ENCODE measurements around the gene ARHGEF28.

ARHGEF28 gene

DNA sequence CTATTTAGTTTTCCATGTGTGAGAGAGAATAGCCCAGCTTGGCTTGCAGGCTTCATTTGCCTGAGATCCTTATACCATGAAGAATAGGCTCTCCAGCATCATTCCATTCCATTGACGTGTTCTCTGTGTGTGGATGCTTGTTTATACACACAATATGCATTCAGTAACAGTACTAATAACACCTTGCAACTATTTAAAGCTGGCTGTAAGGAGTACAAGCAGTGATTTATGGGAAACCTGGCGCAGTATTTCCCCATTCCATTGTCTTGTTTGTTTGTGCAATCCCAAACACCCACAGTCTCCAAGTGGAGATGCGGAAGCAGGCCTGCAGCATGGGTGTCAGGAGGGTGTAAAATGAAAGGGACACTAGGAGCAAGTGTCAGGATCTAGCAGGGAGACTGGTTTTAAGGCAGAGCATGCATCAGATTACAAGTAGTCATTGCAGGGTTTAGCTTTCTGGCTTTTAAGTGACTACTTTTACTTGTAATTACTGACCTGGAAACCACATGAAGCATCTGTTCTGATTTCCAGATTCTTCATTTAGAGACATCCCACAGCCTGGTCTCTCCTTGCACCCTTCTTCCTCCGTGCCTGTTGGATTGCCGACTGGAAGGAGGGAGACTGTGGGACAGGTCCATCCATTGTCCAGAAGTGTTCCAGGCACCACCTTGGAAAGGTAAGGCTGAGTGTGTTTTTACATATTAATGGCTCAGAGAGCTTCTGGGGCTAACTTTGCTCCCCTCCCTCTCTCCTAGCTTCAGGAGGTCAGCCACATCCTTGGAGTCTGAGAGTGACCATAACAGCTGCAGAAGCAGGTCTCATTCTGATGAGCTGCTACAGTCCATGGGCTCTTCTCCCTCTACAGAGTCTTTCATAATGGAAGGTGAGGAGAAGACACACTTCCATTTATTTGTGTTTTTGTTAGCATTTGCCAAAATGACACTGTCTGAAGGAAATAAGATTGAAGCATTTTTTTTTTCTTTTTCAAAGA, 241.6 kb downstream of the ARHGEF28 start:
- FAIRE-seq: no peak
- DNase-seq (ENCODE audit: insufficient read length, low spot score): no peak
- TF ChIP-seq, protein P1, sequence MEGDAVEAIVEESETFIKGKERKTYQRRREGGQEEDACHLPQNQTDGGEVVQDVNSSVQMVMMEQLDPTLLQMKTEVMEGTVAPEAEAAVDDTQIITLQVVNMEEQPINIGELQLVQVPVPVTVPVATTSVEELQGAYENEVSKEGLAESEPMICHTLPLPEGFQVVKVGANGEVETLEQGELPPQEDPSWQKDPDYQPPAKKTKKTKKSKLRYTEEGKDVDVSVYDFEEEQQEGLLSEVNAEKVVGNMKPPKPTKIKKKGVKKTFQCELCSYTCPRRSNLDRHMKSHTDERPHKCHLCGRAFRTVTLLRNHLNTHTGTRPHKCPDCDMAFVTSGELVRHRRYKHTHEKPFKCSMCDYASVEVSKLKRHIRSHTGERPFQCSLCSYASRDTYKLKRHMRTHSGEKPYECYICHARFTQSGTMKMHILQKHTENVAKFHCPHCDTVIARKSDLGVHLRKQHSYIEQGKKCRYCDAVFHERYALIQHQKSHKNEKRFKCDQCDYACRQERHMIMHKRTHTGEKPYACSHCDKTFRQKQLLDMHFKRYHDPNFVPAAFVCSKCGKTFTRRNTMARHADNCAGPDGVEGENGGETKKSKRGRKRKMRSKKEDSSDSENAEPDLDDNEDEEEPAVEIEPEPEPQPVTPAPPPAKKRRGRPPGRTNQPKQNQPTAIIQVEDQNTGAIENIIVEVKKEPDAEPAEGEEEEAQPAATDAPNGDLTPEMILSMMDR (IDR thresholded peaks at IDR 0.05; ENCODE audit: insufficient read depth, missing control alignments): no peak

DNA sequence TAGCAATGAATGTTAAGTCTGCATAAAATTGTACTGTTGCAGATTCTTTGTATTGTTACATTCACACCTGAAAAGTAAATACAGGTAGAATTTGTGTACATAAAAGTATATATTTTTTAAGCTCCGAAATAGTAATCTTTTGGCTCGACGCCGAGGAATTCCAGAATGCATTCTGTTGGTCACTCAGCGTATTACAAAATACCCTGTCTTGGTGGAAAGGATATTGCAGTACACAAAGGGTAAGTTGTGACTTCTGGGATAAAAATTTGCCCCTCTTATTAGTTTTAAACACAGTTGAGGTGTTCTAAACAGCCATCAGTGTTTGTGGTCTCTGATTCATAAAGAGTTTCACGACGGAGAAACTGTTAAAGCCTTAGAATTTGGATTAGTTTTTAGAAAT, 257.6 kb downstream of the ARHGEF28 start:
- TF ChIP-seq, protein P1 (IDR thresholded peaks at IDR 0.05; ENCODE audit: insufficient read depth, missing control alignments): no peak
- DNase-seq (ENCODE audit: insufficient read length, low spot score) (no peak), FAIRE-seq (no peak)

DNA sequence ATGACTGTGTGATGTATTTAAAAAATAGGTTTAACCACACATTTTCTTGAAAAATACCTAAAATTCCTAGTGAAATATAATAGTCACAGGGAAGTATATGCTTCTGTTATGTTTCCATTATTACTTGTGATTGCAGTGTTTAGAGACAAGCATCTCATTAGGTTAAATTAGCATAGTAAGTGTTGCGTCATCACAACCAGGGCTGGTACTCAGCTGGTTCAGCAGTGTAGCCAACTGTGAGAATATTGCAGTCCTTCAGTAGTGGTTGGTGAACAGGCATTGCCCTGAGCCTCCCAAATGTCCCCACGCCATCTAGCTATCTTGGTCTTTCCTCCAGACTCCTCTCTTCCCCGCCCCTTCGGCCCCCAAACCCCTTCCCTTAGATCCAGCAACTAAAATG, 261.7 kb downstream of the ARHGEF28 start:
- TF ChIP-seq, protein P1 (IDR thresholded peaks at IDR 0.05; ENCODE audit: insufficient read depth, missing control alignments): no peak
- DNase-seq (ENCODE audit: insufficient read length, low spot score) (no peak), FAIRE-seq (no peak)

DNA sequence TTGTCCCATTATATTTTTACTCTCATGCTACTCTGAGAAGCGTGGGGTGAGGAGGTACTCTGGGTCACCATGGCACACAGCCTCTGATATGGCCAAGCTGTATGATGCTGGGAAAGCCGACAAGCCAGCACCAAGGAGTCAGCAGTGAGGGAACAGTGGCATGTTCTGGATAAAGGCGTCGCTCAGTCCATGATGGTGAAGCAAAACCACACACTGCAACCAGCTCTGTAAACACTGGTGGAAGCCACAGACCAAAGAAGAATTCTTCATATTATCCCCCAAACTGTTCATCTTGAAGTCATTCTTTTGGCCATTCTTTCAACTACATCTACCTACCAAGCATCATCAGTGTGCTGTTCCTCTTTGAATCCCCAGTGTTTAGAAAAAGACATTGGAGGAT, 264.6 kb downstream of the ARHGEF28 start:
- no peak for FAIRE-seq
- DNase-seq (ENCODE audit: insufficient read length, low spot score): no peak
- TF ChIP-seq, protein P1 (IDR thresholded peaks at IDR 0.05; ENCODE audit: insufficient read depth, missing control alignments): no peak

DNA sequence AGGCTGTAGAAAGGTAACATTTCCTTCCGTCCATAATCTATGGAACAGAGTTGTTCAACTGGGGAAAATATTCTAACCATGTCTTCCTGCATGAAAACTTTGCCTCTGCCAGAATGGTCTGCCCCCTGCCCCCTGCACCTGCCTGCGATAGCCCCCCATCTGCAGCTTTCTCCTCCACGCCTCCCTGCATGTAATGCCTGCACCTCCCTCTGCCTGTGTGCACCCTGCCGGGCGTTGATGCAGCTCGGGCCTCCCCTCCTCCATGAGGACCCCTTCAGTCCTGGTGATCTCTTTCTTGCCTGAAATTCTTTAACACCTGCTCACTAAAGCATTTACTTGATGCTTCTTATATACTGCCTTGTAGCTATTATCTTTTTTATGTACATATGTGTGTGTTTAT, 266.2 kb downstream of the ARHGEF28 start:
- TF ChIP-seq, protein P1 (IDR thresholded peaks at IDR 0.05; ENCODE audit: insufficient read depth, missing control alignments): no peak
- FAIRE-seq (no peak), DNase-seq (ENCODE audit: insufficient read length, low spot score) (no peak)

DNA sequence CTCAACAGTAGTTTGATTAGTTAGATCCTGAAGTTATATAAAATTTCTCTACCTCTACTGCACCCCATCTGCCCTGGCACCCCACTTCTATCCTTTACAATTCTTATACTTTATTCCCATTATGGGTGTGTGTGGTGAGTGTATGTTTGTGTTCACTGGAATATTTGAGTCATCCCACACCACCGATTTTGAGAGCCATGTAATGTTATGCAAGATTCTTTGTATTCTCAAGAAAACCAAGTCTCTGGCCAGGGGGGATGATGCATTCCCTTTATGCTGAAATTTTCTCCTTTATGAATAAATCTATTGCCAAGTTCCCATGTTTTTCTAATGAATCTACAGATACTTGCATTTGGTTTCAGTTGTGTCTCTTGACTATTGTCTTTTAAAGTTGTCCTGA, 266.8 kb downstream of the ARHGEF28 start:
- DNase-seq (ENCODE audit: insufficient read length, low spot score): no peak
- FAIRE-seq: no peak
- TF ChIP-seq, protein P1 (IDR thresholded peaks at IDR 0.05; ENCODE audit: insufficient read depth, missing control alignments): no peak

DNA sequence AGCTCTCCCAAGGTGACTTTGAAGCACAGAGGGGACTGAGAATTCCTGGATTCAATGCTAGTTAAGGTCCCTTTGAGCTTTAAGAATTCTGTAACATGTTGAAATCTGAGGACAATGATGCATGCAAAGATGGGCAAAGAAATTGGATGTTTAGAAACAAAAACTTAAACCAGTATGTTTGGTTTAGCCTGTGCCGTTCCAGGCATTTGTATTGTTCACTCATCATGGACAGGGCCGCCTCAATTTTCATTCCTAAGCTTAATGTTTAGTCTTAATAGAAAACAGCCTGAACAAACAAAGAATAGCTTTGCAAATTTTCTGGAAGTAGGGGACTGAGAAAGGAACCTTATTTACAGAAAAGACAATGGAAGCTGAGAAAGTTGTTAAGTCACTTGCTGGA, 267.8 kb downstream of the ARHGEF28 start:
- DNase-seq (ENCODE audit: insufficient read length, low spot score) (no peak), FAIRE-seq (no peak)
- TF ChIP-seq, protein P1 (IDR thresholded peaks at IDR 0.05; ENCODE audit: insufficient read depth, missing control alignments): no peak

Data from D721Med (cell line).